ENCODE results near the gene HAND1. TPM values are rescaled to one million over a fixed set of nuclear protein-coding genes. Genes with fewer than 3 reads are reported as not detected.

Gene HAND1
- total and polyA plus RNA-seq, 9 of the 15 experiments (the other 6 are each of a cell fraction or from before 2014, with no cell fraction given): not detected

DNA sequence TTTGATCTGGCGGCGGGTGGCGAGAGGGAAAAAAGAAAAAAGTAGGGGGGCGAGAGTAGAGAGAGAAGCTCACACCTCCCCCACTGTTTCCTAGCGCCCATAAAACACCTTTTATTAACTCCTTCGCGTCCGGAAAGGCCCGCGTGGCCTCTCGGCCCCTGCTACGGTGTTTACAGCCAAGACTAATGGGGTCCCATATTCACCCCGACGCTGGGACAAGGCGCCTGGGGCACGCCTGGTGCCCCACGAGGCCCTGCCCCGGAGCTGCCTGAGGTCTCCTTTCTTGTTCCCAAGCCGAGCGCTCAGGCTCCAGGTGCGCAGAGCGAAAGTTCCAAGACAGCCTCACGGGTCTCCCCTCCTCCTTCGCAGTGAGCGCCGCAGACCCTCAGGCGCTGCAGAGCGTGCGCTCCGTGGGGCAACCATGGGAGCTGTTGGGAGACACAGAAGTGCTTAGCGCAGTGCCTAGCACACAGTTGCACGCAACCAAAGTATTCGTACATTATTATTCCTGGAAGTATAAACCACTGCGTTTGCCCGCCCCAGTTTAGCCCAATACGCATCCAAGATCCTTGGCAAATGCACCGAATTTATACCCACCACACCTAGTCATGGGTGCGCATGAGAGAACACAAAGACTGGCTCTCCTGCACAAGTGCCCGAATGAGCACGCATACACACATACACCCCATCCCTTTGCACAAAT lies 4.3 kb downstream of the HAND1 start:
- Histone ChIP-seq H3K27ac (ENCODE audit: extremely low read depth, low read depth, low read length) (no peak overlapping the region), H3K4me3 (no peak overlapping the region), H3K27me3 (ENCODE audit: control insufficient read depth in 2 of 2, insufficient read depth in 2 of 2, low read length in 2 of 2) (peaks cover 57 to 69% of the 10 kb centered on the region in 2 experiments), H3K9ac (ENCODE audit: insufficient read depth in 1 of 2, low read depth in 2 of 2, low read length in 2 of 2) (no peak overlapping the region), H3K36me3 (ENCODE audit: control insufficient read depth, insufficient read depth, low read length) (no peaks in the 10 kb centered on the region), H4K20me1 (replicated peaks; ENCODE audit: control insufficient read depth, insufficient read depth, low read length) (peaks cover 4% of the 10 kb centered on the region; the same call in 1 of the 2 replicates), H3K9me1 (ENCODE audit: control insufficient read depth, insufficient read depth, low read length) (no peaks in the 10 kb centered on the region), H3K79me2 (ENCODE audit: control insufficient read depth, insufficient read depth, low read length) (no peaks in the 10 kb centered on the region), H3K9me3 (replicated peaks; ENCODE audit: control insufficient read depth, insufficient read depth, low read depth, low read length) (no peaks in the 10 kb centered on the region), H3K4me1 (replicated peaks in 1 of 2; ENCODE audit: control insufficient read depth in 2 of 2, insufficient read depth in 2 of 2, low read length in 2 of 2) (peaks cover 0 to 18% of the 10 kb centered on the region in 2 experiments; a peak in 1 of 5 replicates), H3K4me2 (ENCODE audit: insufficient read depth, low read length) (no peak overlapping the region), H2AFZ (ENCODE audit: low read depth, low read length) (no peak overlapping the region)
- ChIA-PET CTCF (ENCODE audit: low intra/inter-chr PET ratio) (no interaction called here), POLR2A (interaction anchor here (0.6 kb wide), 1 partner anchor 236 kb away, joined by 3 read pairs; no protein-coding TSS in a partner anchor)
- FAIRE-seq (no peak), ATAC-seq (no peak), DNase-seq (ENCODE audit: extremely low read depth in 1 of 4, low spot score in 3 of 4) (no peak)
- intact Hi-C loops (cut with micrococcal nuclease) (no loop called here), in situ Hi-C loops (cut with MboI) (no loop called here)
- WGBS (ENCODE audit: insufficient coverage, low coverage, missing lambda C conversion rate): 16% methylated on average over 37 of the region's 40 CpGs
- no TSS peak for BruUV-seq (replicated peaks)
- TF ChIP-seq ZNF224 (CRISPR knock-in tag; IDR thresholded peaks at IDR 0.05) (no peak), FOXJ2 (tag; IDR thresholded peaks at IDR 0.05) (no peak), SP1 (CRISPR knock-in tag; IDR thresholded peaks at IDR 0.05) (no peak), HSF4 (CRISPR knock-in tag; IDR thresholded peaks at IDR 0.05; ENCODE audit: borderline replicate concordance) (no peak), GTF2E2 (tag; IDR thresholded peaks at IDR 0.05) (no peak), GABPB1 (CRISPR knock-in tag; IDR thresholded peaks at IDR 0.05) (no peak), EHMT2 (IDR thresholded peaks at IDR 0.05) (no peak), TEAD2 (tag; IDR thresholded peaks at IDR 0.05) (no peak), ZNF696 (CRISPR knock-in tag; conservative IDR thresholded peaks at IDR 0.05) (no peak), CBFA2T3 (IDR thresholded peaks at IDR 0.05) (no peak)
- TF ChIP-seq, protein P1, sequence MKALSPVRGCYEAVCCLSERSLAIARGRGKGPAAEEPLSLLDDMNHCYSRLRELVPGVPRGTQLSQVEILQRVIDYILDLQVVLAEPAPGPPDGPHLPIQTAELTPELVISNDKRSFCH (CRISPR knock-in tag; IDR thresholded peaks at IDR 0.05): no peak
- TF ChIP-seq, protein P1 (tag; IDR thresholded peaks at IDR 0.05): no peak
- TF ChIP-seq, protein P2, sequence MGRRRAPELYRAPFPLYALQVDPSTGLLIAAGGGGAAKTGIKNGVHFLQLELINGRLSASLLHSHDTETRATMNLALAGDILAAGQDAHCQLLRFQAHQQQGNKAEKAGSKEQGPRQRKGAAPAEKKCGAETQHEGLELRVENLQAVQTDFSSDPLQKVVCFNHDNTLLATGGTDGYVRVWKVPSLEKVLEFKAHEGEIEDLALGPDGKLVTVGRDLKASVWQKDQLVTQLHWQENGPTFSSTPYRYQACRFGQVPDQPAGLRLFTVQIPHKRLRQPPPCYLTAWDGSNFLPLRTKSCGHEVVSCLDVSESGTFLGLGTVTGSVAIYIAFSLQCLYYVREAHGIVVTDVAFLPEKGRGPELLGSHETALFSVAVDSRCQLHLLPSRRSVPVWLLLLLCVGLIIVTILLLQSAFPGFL (CRISPR knock-in tag; IDR thresholded peaks at IDR 0.05): no peak
- TF ChIP-seq, protein P3, sequence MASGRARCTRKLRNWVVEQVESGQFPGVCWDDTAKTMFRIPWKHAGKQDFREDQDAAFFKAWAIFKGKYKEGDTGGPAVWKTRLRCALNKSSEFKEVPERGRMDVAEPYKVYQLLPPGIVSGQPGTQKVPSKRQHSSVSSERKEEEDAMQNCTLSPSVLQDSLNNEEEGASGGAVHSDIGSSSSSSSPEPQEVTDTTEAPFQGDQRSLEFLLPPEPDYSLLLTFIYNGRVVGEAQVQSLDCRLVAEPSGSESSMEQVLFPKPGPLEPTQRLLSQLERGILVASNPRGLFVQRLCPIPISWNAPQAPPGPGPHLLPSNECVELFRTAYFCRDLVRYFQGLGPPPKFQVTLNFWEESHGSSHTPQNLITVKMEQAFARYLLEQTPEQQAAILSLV (tag; IDR thresholded peaks at IDR 0.05): no peak
- TF ChIP-seq, protein P4, sequence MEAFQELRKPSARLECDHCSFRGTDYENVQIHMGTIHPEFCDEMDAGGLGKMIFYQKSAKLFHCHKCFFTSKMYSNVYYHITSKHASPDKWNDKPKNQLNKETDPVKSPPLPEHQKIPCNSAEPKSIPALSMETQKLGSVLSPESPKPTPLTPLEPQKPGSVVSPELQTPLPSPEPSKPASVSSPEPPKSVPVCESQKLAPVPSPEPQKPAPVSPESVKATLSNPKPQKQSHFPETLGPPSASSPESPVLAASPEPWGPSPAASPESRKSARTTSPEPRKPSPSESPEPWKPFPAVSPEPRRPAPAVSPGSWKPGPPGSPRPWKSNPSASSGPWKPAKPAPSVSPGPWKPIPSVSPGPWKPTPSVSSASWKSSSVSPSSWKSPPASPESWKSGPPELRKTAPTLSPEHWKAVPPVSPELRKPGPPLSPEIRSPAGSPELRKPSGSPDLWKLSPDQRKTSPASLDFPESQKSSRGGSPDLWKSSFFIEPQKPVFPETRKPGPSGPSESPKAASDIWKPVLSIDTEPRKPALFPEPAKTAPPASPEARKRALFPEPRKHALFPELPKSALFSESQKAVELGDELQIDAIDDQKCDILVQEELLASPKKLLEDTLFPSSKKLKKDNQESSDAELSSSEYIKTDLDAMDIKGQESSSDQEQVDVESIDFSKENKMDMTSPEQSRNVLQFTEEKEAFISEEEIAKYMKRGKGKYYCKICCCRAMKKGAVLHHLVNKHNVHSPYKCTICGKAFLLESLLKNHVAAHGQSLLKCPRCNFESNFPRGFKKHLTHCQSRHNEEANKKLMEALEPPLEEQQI (IDR thresholded peaks at IDR 0.05): no peak
